HG03342 (cell line): Measurements from ENCODE around the gene UBAC2.

Experiments
- ATAC-seq: cut with Tn5 transposase; IDR thresholded peaks from one replicate; pipeline ENCODE4 v1.9.1; 2021; ENCODE audit warnings: mild to moderate bottlenecking, moderate library complexity; ENCODE audit not compliant: unreplicated experiment

UBAC2 gene

DNA sequence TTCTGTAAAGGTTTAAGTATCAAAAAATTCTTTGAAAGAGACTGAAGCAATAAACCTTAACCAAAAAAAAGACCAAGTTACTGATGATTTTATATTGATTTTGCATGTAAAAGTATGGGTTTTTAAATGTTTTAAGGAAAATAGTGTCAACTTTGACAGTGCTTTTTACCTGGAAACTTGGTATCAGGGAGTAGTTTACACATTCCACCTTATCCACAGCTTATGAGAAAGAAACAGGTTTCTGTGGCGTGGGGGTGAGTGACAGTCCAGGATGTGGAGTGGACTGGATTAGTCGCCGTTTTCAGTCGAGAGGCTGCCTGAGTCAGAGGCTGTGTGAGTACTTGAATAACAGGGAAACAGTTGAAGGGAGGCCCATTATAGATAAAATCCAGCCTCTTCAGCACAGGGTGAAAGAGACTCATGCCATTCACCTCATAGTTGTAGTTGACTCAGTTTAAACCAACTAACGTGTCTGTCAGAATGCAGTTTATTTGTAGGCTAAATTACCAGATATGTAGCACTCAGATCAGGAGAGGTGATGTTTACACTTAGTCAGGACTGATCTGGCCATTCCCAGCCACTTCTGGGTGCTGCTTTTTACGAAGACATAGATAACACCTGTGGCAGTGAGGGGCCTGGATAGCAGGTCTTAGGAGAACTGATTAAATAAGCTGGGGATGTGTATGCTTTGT is 107.1 kb downstream of the UBAC2 start:
- peak; percentile 40 for ATAC-seq

DNA sequence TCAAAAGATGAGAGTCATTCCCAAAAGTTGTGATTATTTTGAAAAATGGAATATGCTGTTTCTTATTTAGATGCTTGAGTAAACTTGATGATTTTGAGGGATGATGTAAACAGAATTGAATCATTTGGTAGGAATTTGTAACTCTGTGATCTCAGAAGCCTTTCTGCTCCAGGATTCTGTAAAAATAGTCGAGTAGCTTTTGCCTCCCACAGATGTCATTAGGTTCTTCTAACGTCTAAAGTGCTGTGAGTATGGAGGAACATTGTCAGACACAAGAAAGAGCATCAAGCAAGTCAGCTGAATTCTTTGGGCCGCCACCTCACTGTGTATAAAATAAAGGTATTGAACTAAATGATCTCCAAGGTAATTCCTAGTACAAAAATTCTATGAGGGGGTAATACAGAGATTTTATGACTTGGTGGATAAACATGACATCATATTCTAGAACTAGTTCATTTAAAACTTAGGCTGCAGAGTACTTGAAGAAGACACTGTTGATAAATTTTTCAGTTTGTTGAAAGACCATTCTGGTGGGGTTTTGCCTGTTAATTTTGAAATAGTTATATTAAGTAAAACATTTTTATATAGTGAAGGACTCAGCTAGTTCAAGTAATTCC is 107.9 kb downstream of the UBAC2 start:
- no peak for ATAC-seq

DNA sequence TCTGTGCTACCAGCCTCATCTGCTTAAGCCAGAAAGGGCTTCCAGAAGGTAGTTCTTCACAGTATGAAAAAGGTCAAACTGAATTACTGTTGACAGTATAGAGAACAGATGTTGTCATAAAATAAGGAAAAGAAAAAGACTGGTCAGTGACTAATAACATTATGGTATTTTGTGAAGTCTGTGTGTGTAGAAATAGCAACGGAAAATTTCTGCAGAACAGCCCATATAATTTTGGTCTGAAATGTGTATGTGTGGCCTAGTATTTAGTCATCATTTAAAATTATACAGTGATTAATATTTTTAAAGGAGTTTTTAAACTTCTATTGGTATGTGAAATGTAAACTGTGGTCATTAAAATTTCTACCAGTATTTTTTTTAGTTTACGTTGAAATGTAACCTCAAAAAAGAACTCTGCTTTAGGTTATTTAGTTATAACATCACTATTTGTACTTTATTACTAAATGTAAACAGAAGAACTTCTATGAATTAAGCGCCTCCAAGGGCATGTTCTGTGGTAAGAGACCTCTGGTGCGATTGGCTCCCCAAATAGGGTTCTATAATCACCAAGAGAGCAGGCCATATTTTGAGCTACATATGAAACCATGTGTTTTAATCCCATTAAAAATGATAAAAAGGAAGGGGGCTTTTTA is 109.9 kb downstream of the UBAC2 start:
- ATAC-seq: no peak

DNA sequence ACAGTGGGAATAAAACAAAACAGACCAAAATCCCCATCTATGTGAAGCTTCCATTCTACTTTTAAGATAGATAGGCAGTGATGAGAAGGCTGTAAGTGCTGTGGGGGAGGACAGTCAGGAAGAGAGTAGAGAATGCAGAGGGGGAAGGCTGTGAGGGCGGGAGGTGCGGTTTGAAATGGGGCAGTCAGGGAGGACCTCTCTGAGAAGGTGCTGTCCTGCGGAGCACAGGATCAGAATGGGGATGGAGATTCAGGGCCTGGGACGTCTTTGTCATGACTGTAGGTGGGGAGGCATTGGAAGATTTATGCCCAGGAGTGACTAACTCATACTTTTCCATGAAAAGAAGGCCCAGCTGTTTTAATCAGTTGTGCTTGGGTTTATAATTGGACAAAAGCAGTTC is 110.5 kb downstream of the UBAC2 start:
- no peak for ATAC-seq

DNA sequence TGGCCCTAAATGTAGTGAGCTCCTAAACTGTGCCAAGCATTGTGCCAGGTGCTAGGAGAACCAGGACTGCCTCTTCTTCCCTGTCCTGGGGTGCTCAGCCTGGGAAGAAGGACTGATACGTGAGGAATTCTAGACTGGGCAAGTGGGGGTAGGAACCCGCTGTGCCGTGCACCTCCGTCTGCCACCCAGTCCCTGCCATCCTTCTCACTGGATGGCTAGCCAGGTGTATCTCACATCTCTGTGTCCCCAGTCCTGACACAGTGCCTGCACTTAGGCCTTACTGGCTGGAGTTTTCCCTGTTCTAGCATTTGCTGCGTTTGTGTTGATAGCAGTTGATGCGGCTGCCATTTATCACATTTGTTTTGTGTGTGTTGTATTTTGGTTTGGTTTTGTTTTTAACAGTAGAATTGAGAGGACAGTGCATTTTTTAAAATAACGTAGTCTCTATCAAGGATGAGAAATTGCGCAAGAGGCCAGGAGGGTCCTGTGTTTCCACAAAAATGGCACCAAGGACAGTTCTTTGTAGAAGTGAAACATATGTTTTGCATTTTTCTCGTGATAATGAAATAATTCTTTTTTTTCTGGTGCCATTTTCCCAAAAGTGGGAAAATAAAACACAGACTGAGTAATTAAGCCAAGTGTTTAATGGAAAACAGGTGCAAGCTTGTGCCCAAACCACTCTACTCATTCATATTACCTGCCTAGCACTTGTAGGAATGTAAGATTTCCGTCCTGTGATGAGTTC is 111.3 kb downstream of the UBAC2 start:
- ATAC-seq: no peak

DNA sequence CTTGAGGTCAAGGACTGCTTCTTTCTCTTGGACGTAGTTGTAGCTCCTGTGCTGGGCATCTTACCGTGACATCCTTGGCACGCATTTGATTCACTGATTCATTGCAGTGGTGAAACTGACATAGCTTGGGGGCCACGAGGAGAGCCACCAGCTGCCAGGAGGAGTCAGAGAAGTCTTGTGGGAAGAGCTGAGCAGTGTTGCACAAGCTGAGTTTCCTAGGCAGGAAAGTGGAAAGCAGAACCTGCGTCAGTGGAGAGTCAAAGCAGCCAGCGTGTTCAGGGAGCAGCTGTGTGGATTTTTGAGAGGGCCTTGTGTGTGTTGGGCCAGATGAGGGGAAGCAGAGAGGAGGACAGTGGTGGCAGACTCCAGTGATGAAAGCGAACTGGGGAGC is 111.8 kb downstream of the UBAC2 start:
- no peak for ATAC-seq

DNA sequence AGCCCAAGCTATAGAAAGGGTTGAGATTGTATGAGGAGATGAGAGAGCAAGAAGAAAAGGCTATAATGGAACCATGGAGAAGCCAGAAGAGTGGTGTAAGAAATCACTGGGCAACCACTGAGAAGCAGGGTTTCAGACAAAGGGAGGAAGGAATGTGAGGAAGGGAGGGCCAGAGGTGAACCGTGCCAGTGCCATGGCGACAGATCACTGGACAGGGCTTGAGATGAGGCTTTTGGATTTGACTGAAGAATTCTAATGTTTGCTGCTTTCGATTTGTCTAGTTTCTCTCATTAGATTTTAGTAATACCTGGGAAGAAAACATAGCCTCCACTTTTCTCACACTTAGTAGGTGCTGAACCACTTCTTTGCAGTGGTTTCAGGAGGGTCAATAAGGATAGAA is 112.8 kb downstream of the UBAC2 start:
- no peak for ATAC-seq

DNA sequence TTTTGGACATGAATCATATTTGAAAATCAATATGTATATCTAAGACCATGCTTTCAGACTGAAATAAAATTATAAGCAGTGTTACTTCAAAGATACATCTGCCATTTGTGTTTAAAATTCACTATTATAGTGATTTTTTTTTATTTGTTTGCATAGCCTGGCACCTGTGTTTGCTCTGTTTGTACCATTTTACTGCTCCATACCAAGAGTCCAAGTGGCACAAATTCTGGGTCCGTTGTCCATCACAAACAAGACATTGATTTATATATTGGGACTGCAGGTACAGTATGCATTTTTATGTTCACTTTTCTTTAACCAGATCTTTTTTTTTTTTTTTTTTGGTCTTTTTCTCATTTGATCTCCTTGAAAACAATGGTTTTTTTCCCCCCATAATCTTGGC is 113.3 kb downstream of the UBAC2 start:
- ATAC-seq: no peak

DNA sequence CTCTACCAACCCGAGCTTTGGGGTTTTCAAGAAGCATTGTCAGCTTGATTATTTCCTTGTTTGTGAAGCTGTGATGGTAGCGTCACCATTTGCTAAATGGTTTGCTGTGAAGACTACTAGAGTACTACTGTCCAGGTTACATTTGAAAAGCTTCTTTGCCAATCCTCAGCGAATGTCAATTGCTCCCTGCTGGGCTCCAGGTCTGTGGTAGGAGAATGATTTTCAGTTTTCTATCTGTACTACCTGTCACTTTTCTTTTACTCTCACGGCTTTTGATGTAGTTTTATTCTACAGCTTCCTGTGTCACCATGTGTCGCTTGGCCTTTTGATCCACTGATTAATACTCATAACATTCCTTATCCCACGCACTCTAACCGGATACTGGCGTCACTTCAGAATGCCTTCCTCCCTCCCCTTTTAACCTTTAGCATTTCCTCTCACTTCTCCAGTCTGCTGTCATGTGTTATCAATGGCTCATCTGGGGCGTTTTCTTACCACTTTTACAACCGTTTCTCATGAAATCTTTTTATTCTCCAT is 114.1 kb downstream of the UBAC2 start:
- no peak for ATAC-seq

DNA sequence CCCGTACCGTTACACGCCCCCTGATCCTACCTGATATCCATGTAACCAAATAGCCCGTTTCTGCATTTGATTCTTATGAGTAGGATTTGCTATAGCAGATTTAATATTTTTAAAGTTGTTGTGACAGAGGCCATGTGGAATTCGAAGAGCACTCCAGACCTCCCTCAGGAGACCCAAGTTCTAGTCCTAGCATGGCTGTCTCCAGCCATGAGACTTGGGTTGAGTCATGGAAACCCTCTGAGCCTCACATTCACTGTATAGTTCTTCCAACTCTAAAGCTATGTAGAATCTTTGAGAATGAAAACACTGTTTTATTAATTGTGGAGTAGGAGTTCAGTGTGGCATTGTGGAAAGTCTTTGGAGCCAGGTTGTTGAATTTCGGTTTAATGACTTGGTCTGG is 114.5 kb downstream of the UBAC2 start:
- ATAC-seq: no peak

DNA sequence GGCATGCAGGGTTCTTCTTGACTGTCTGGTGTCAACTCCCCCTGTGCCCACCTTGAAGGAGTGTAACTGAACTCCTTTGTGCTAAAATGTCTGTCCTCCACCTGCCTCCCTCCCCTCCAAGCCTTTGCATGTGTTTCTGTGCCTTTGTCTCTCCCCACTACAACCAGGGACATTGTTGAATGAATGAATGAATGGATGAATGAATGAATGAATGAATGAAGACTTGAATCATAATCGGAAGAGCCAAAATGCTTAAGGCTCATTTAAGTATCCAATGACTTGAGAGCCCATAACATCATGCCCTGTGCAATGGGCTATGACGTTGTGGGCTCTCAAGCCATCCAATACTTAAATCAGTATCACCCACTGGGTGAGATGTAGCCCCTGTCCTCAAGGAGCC is 115.6 kb downstream of the UBAC2 start:
- ATAC-seq: no peak

DNA sequence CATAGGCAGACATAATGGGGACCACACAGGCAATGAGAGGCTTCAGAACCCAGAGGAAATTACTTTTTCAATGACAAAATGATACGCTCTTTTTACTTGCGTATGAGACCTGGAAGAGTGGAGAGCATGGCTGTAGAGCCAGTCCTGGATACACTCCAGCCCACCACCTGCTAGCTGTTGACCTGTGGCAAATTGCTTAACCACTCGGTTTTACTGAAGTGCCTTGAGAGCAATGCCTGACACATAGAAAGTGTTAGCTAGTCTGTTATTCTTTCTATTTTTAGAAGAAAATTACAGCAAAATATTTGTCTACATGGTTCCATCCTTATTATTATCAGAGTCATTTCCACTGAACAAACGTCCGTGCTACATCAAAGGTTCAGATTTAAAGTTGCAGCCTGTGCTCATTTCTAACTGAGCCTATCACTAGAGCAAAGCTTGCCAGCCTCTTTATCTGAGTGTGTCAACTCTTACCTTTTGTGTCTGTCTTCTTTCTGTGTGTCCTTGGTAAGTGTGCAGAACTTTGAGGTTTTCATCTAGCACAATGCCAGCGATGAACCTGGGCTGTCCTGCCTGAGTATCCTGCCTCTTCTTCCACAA is 116.1 kb downstream of the UBAC2 start:
- no peak for ATAC-seq

DNA sequence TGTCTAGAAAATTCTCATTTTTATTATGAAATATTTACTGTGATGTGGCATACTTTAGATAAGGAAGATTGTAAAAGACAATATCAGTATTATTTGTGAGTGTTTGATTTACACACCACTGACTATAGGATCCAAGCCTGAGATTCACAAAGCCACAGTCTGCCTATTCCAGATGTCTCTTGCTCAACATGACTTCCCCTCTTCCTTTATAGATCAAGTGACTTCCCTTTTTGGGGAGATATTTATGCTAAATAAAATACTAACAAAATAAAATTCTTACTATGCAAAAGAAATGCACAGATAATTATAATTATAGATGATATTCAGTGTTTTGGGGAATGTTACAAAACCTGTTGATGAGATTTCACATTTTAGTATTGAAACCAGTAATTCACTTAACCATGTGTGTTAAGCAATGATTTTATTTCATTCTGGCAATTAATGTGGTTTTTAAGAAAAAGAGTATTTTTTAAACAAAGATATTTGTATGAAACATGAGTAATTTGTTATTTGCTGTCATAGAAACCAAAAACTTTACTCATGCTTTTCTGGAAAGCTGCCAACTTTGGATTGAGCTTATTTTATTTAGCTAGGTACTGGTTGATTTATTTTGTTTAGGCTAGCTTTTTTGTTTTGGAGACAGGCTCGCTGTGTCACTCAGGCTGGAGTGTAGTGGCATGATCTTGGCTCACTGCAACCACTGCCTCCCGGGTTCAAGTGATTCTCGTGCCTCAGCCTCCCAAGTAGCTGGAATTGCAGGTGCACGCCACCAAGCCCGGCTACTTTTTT is 120.2 kb downstream of the UBAC2 start:
- no peak for ATAC-seq

DNA sequence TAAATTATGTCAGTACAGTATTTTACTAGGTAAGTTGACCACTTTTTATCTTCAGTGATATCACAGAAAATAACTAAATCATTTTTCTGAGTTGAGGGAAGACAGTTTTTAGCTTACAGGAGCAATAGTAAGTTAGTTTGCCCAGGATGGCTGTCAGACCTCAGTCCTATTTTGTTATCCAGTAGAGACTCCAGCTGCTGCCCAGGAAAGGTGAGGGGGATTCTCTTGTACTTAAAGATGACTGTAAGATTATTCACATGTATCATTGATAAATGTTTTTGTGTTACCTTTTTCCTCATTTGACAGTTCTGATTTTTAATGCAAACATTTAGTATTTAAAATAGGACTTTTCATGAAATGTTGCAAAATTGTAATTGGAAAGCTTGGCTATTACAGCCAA is 121.1 kb downstream of the UBAC2 start:
- no peak for ATAC-seq

DNA sequence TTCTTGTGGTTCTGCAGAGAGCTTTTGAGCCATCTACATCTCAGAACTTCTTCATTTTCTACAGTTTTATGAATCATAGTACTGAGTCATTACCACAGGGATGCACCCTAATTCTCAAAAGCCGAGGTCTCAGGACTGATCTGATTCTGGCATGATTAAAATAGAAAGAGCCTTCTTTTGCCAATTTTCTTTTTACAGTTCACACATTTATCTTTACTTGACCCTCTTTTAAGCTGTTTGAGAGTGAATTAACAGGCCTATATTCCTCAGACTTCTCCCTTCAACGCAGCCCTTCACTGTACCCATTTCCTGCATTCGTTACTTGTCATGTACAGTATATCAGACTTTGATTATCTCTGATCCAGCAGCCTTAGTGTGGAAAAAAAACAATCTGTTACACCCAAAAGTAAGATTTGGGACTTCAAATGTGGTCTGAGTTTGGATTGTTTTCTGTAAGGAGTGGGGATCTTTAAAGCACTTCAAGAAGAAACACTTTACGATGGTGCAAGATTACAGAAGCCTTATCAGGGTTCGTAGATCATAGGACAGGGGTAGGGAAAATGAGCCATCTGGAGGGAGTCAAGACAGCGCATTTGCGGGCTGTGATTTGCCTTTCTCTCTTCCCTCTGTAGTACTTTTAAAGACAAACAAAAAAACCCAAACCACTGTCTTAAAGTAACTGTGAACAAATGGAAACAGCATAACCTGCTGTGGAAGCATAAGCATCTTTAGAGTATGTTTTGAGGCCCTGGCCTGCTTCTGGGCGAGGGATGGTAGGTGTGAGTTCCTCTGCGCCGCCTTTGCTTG is 121.8 kb downstream of the UBAC2 start:
- ATAC-seq: peak; percentile 90

DNA sequence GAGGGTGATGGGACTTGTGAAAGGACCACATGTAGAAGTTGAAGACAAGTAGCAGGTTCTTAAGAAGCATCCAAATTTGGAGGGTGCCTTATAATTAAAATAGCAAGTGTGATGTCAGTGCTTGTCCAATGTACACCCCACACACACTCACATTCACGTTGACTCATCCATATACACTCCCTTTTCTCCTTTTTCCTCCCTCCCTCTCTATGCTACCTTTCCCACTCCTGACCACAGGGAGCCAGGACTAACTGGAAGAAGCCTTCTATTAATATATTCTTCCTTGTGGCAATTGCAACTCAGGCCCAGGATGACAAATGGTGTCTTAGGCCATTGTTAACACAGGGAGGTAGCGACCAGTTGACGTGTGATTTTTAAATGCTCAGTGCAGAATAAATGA is 122.8 kb downstream of the UBAC2 start:
- no peak for ATAC-seq

DNA sequence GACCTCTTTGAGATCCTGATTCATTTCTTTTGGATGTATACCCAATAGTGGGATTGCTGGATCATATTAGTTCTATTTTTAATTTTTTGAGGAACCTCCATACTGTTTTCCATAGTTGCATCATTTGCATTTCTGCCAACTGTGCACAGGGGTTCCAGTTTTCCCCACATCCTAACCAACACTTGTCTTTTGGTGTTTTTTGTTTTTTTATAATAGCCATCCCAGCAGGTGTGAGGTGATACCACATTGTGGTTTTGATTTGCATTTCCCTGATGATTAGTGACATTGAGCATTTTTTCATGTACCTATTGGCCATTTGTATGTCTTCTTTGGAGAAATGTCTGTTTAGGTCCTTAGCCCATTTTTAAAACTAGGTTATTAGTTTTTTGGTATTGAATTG is 125.4 kb downstream of the UBAC2 start:
- ATAC-seq: no peak

DNA sequence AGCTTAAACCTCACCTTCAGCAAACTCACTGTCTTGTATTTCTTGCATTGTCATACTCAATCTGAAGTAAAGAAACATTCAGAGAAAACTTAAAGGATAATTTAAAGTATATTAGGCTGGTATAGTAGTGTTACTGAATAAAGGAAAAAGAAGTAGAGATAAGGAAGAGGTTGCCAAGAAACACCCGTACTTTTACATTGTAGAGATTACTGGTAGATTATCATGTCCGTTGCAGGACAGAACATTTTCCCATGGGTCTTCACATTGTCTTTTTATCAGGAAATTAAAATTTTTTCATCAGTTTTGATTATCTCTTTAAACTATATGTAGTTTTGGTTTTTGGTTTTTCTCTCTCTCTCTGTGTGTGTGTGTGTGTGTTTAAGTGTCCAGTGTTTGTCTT is 126.5 kb downstream of the UBAC2 start:
- ATAC-seq: no peak

DNA sequence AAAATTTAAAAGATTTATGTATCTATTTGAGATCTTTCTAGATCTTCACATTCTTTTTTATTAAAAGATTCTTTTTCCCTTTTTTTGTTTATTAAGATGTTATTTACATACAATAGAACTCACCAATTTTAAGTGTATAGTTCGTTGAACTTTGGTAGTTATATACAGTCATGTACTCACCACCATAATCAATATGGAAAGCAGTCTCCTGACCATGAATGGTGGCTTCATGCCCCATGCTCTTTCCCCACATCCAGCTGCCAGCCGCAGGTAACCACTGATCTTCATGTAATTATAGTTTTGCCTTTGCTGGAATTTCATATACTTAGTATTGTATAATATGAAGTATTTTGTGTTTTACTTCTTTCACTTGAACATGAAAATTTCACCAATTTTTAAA is 127.1 kb downstream of the UBAC2 start:
- no peak for ATAC-seq

DNA sequence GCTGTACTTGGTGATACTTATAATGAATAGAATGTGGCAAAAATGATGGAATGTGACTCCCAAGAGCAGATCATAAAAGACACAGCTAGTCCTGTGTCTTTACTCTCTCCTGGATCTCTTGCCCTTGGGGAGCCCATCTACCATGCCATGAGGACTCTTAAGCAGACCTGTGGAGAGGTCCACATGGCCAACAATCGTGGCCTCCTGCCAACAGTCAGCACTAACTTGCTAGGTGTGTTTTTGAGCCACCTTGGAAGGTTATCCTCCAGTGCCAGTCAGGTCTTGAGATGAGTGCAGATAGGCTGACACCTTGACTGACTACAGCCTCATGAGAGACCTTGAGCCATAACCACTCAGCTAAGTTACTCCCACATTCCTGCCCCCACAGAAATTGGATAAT is 128.8 kb downstream of the UBAC2 start:
- no peak for ATAC-seq
